ENCODE measurements around the gene FAM222A.

The FAM222A gene

DNA sequence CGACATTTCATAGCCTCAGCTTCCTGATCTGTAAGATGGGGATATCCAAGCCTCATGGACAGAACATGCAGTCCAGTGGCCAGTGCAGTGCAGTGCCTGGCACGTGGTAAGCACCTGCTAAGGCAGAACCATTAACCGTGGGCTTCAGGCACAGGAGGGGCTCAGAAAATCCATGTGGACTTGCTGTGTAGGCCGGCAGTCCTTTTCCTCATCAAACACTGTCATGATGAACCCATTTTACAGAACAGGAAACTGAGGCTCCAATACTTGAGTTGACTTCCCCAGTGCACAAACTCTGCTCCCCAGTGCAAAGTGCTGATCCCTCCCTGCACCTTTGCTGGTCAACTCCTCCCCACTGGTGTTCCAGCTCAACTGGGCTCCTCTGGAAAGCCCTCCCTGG lies 101.6 kb downstream of the FAM222A start:
- Mint-ChIP-seq H3K4me3 (no peak overlapping the region), H3K4me1 (no peaks in the 10 kb centered on the region), H3K36me3 (no peaks in the 10 kb centered on the region), H3K9me3 (no peaks in the 10 kb centered on the region), H3K27ac (no peak overlapping the region), H3K27me3 (peaks cover 6% of the 10 kb centered on the region)
- no peak for ATAC-seq (ENCODE audit: low read depth)
- no peak for DNase-seq (ENCODE audit: low spot score in 2 of 2)

DNA sequence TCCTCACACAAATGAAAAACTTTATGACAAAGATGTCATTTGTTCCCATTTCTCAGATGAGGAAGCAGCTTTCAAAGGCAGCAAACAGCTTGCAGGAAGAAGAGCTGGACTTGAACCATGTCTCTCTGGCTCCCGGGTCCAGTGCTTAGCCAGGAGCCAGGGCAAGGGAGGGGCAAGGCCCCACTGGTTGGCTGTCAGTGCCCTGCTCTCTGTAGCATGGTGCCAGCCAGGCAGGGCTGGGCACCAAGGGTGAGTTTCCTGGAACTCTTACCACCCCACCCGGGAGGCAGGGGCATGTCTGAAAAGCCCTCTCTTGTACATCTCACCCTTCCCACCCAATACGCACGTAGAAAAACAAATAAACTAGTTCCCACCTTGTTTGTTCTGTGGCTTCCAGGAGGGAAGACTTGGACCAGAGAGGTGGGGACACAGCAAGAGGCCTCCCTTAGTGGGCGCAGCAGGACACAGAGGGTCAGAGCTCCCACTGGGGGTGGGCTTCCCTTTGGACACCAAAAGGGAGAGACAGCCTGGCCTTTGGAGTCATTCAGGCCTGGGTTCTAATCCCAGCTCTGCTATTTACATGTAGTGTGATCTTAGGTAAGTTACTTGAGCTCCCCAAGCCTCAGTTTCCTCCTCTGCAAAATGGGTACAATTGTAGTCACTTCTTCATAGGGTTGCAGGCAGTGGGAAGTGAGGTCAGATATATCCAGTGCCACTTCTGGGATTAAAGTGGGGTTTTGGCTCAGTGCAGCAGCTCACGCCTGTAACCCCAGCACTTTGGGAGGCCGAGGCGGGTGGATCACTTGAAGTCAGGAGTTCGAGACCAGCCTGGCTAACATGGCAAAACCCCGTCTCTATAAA lies 102.4 kb downstream of the FAM222A start:
- Mint-ChIP-seq H3K27me3 (peaks cover 6% of the 10 kb centered on the region), H3K4me3 (no peak overlapping the region), H3K4me1 (no peaks in the 10 kb centered on the region), H3K9me3 (no peaks in the 10 kb centered on the region), H3K27ac (no peak overlapping the region), H3K36me3 (no peaks in the 10 kb centered on the region)
- DNase-seq (ENCODE audit: low spot score in 2 of 2): no peak
- ATAC-seq (ENCODE audit: low read depth): no peak

DNA sequence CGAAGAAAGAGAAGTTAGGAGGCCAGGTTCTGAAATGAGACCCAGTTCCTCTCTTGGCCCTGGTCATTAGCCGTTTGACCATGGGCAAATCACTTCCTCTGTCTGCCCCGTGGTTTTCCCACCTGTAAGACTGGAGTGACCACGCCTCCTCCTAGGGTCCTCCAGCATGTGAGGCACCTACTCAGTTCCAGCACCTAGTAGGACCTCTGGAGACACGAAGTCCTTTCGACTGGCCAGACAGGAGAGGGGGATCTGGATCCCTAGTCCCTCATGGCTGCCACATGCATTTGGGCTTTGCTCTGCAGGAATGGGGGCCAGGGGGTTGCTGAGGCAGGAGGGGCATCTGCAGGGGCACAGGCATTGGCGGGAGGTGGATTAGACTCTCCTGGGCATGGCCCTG lies 103.2 kb downstream of the FAM222A start:
- H3K27me3 Mint-ChIP-seq: peaks cover 9% of the 10 kb centered on the region
- H3K4me3 Mint-ChIP-seq: no peak overlapping the region
- ATAC-seq (ENCODE audit: low read depth) (no peak), DNase-seq (ENCODE audit: low spot score in 2 of 2) (no peak)
- H3K36me3 Mint-ChIP-seq: no peaks in the 10 kb centered on the region
- no peak overlapping the region for H3K27ac Mint-ChIP-seq
- H3K4me1 Mint-ChIP-seq: no peaks in the 10 kb centered on the region
- no peaks in the 10 kb centered on the region for H3K9me3 Mint-ChIP-seq

DNA sequence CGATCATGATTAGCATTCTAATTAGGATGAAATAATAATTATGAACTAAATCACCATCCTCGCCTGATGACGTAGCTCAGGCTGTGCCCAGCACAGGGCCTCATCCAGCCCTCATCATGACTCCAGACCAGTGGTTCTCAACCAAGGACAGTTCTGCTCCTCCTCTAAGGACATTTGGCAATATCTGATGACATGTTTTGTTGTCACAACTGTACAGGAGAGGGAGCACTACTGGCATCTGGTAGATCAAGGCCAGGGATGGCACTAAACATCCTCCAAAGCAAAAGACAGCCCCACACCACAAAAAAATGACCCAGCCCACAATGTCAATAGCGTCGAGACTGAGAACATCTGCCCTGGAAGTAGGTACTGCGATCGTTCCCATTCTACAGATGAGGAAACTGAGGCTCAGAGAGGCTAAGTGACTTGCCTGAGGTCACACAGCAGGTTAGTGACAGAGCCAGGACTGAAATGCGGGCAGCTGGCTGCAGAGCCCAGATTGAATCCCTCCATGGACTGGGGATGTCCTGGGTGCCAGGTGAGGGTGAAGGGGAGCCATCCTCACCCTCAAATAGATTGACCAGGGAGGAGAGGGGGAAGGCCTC lies 104.1 kb downstream of the FAM222A start:
- Mint-ChIP-seq H3K27me3 (peaks cover 10% of the 10 kb centered on the region), H3K36me3 (no peaks in the 10 kb centered on the region), H3K27ac (no peak overlapping the region), H3K4me3 (no peak overlapping the region), H3K4me1 (no peaks in the 10 kb centered on the region), H3K9me3 (no peaks in the 10 kb centered on the region)
- ATAC-seq (ENCODE audit: low read depth) (no peak), DNase-seq (ENCODE audit: low spot score in 2 of 2) (no peak)

DNA sequence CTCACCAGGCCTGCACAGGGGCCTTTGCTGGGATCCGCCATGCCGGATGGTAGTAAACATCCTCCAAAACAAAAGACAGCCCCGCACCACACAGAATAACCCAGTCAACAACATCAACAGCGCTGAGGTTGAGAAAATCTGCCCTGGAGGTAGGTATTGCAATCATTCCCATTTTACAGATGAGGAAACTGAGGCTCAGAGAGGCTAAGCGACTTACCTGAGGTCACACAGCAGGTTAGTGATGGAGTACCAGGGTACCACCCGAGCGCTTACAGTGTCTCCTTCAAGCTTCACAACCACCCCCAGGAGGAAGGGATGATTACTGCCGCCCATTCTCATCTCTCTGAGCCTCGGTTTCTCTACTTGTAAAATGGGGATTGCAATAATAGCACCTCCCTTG lies 104.6 kb downstream of the FAM222A start:
- peaks cover 10% of the 10 kb centered on the region for H3K27me3 Mint-ChIP-seq
- H3K4me3 Mint-ChIP-seq: no peak overlapping the region
- no peaks in the 10 kb centered on the region for H3K9me3 Mint-ChIP-seq
- H3K27ac Mint-ChIP-seq: no peak overlapping the region
- DNase-seq (ENCODE audit: low spot score in 2 of 2) (no peak), ATAC-seq (ENCODE audit: low read depth) (no peak)
- H3K4me1 Mint-ChIP-seq: no peaks in the 10 kb centered on the region
- H3K36me3 Mint-ChIP-seq: no peaks in the 10 kb centered on the region

DNA sequence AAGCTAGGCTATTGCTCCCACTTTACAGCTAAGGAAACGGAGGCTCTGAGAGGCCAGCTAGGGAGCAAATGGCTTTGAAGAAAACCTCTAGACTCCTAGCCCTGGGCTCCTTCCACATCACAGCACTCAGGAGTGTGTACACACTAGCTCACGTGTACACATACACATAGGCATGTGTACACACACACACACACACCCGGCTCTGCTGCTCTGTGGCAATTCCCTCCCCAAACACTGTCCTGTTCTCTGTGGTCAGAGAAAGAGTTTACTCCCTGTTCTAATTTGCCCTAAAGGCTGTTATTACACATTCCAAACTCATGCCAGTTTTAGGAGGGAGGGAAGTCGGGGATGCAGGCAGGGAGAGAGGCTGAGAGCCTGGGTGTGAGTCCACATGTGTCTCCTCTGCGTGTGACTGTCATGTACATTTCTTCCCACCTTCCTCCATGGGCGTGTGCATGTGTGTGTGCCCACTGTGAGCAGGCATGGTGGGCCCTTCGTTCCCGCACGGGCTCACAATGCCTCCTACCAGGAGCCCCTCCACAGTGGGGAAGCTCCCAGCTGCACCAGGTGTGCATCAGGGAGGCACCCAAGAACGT lies 105.4 kb downstream of the FAM222A start:
- H3K27me3 Mint-ChIP-seq: peaks cover 10% of the 10 kb centered on the region
- H3K36me3 Mint-ChIP-seq: no peaks in the 10 kb centered on the region
- no peak overlapping the region for H3K4me3 Mint-ChIP-seq
- no peaks in the 10 kb centered on the region for H3K4me1 Mint-ChIP-seq
- DNase-seq (ENCODE audit: low spot score in 2 of 2) (no peak), ATAC-seq (ENCODE audit: low read depth) (no peak)
- H3K27ac Mint-ChIP-seq: no peak overlapping the region
- H3K9me3 Mint-ChIP-seq: no peaks in the 10 kb centered on the region
